Measurements from ENCODE around the gene TMEM44. TPM values are rescaled to one million over a fixed set of nuclear protein-coding genes. Genes with fewer than 3 reads are reported as not detected.

The TMEM44 gene
- polyA plus RNA-seq, 1 donor (not counting 4 experiments of a cell fraction or from before 2014, with no cell fraction given) = 13.3 TPM

DNA sequence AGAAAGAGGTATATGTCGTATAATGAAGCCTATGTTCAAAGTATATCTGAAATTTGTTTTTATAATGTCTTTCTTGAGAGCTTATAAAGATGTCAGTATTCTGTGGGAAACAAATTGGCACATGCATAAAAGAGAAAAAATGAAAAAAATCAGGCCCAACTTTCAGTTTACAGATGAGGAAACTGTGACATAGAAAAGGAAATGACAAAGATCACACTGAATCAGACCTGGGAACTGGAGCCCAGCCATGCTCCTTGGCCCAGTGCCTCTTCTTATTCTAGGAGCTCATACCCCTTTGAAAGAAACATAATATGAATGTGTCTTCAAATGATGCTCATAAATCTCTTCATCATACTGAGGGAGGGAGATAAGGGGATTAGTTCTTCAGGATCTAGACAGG, 48.4 kb downstream of the TMEM44 start:
- FAIRE-seq (no peak), DNase-seq (ENCODE audit: low read depth, low spot score) (no peak)
- Histone ChIP-seq H3K27me3 (ENCODE audit: control insufficient read depth, extremely low read depth, insufficient read depth, low read length) (no peaks in the 10 kb centered on the region), H3K9me1 (ENCODE audit: control insufficient read depth, extremely low read depth, insufficient read depth, low read length) (peaks cover 2% of the 10 kb centered on the region), H3K4me3 (ENCODE audit: control insufficient read depth in 2 of 3, extremely low read depth in 1 of 3, insufficient read depth in 2 of 3, low read depth in 1 of 3, low read length in 3 of 3) (peak overlapping the region; percentile 92 to 93 (median 92)), H3K36me3 (ENCODE audit: control insufficient read depth in 2 of 2, extremely low read depth in 1 of 2, insufficient read depth in 2 of 2, low read length in 2 of 2) (peaks cover 5 to 13% of the 10 kb centered on the region in 2 experiments), H3K9me3 (ENCODE audit: control insufficient read depth, low read depth, low read length) (no peaks in the 10 kb centered on the region), H3K9ac (ENCODE audit: control insufficient read depth, extremely low read depth, insufficient read depth, low read length) (no peak overlapping the region), H3K4me2 (ENCODE audit: control insufficient read depth, extremely low read depth, insufficient read depth, low read depth, low read length) (peak overlapping the region; percentile 96), H2AFZ (ENCODE audit: control insufficient read depth, low read length) (no peak overlapping the region), H3K79me2 (ENCODE audit: control insufficient read depth, insufficient read depth, low read length) (peaks cover 6% of the 10 kb centered on the region), H3K27ac (ENCODE audit: control insufficient read depth, insufficient read depth, low read length) (peak overlapping the region; percentile 92), H3K4me1 (ENCODE audit: control insufficient read depth, extremely low read depth, insufficient read depth, low read length) (peaks cover 30% of the 10 kb centered on the region), H4K20me1 (ENCODE audit: control insufficient read depth, extremely low read depth, insufficient read depth, low read length) (no peaks in the 10 kb centered on the region)
- no peak for TF ChIP-seq EZH2 (IDR thresholded peaks at IDR 0.05; ENCODE audit: low read length)
- TF ChIP-seq, protein P1, sequence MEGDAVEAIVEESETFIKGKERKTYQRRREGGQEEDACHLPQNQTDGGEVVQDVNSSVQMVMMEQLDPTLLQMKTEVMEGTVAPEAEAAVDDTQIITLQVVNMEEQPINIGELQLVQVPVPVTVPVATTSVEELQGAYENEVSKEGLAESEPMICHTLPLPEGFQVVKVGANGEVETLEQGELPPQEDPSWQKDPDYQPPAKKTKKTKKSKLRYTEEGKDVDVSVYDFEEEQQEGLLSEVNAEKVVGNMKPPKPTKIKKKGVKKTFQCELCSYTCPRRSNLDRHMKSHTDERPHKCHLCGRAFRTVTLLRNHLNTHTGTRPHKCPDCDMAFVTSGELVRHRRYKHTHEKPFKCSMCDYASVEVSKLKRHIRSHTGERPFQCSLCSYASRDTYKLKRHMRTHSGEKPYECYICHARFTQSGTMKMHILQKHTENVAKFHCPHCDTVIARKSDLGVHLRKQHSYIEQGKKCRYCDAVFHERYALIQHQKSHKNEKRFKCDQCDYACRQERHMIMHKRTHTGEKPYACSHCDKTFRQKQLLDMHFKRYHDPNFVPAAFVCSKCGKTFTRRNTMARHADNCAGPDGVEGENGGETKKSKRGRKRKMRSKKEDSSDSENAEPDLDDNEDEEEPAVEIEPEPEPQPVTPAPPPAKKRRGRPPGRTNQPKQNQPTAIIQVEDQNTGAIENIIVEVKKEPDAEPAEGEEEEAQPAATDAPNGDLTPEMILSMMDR (optimal IDR thresholded peaks at IDR 0.05 in 1 of 3, IDR thresholded peaks at IDR 0.05 in 1 of 3, conservative IDR thresholded peaks at IDR 0.05 in 1 of 3; ENCODE audit: extremely low read depth in 1 of 3, insufficient read depth in 2 of 3, low read length in 3 of 3) = no peak
- dilution Hi-C loops (cut with MboI; ENCODE audit: extremely low pct_ligation_motif_present, low sequenced_read_pairs) = no loop called here

DNA sequence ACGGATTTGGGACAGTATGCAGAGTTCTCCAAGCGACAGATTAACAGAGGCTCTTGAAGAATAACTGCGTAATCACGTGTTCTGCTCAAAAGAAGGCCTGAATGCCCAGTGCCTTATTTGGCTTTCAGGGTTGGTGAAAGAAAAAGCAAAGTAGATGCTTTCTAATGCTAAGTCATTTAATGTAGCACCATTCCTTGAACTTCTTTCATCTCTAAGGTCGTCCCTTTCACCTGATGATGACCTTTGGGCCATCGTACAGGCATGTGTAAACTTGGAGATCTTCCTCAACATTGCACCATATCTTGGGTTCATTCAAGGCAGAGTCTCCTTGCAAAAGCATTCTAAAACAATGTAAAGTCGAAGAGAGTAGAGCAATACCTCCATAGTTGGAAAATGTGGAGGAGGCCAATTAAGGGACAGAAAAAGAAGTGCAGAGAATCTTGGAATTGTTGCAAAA, 48.9 kb downstream of the TMEM44 start:
- peaks cover 6% of the 10 kb centered on the region for H3K79me2 ChIP-seq (ENCODE audit: control insufficient read depth, insufficient read depth, low read length)
- H3K9me1 ChIP-seq (ENCODE audit: control insufficient read depth, extremely low read depth, insufficient read depth, low read length) = peaks cover 2% of the 10 kb centered on the region
- peak overlapping the region; percentile 92 to 93 (median 92) for H3K4me3 ChIP-seq (ENCODE audit: control insufficient read depth in 2 of 3, extremely low read depth in 1 of 3, insufficient read depth in 2 of 3, low read depth in 1 of 3, low read length in 3 of 3)
- peak overlapping the region; percentile 65 for H2AFZ ChIP-seq (ENCODE audit: control insufficient read depth, low read length)
- TF ChIP-seq EZH2 (IDR thresholded peaks at IDR 0.05; ENCODE audit: low read length) = no peak
- TF ChIP-seq, protein P1 (optimal IDR thresholded peaks at IDR 0.05 in 1 of 3, IDR thresholded peaks at IDR 0.05 in 1 of 3, conservative IDR thresholded peaks at IDR 0.05 in 1 of 3; ENCODE audit: extremely low read depth in 1 of 3, insufficient read depth in 2 of 3, low read length in 3 of 3) = no peak
- H3K4me2 ChIP-seq (ENCODE audit: control insufficient read depth, extremely low read depth, insufficient read depth, low read depth, low read length) = peak overlapping the region; percentile 96
- dilution Hi-C loops (cut with MboI; ENCODE audit: extremely low pct_ligation_motif_present, low sequenced_read_pairs) = no loop called here
- H3K36me3 ChIP-seq (ENCODE audit: control insufficient read depth in 2 of 2, extremely low read depth in 1 of 2, insufficient read depth in 2 of 2, low read length in 2 of 2) = peaks cover 0 to 13% of the 10 kb centered on the region in 2 experiments
- no peaks in the 10 kb centered on the region for H3K9me3 ChIP-seq (ENCODE audit: control insufficient read depth, low read depth, low read length)
- H3K9ac ChIP-seq (ENCODE audit: control insufficient read depth, extremely low read depth, insufficient read depth, low read length) = peak overlapping the region; percentile 97
- no peaks in the 10 kb centered on the region for H3K27me3 ChIP-seq (ENCODE audit: control insufficient read depth, extremely low read depth, insufficient read depth, low read length)
- DNase-seq (ENCODE audit: low read depth, low spot score) = no peak
- H3K4me1 ChIP-seq (ENCODE audit: control insufficient read depth, extremely low read depth, insufficient read depth, low read length) = peaks cover 30% of the 10 kb centered on the region
- H4K20me1 ChIP-seq (ENCODE audit: control insufficient read depth, extremely low read depth, insufficient read depth, low read length) = no peaks in the 10 kb centered on the region
- H3K27ac ChIP-seq (ENCODE audit: control insufficient read depth, insufficient read depth, low read length) = peak overlapping the region; percentile 92
- peak; percentile 60 for FAIRE-seq
